CD4-positive, CD25-positive, alpha-beta regulatory T cell (primary cell): ENCODE results near the gene KCNIP1. TPM values are rescaled to one million over a fixed set of nuclear protein-coding genes. Genes with fewer than 3 reads are reported as not detected.

Experiments
- ATAC-seq, 2 donors: fragments of 150-1000 bp; cut with Tn5 transposase; one replicate each; pipeline ENCODE4 v1.10.0; 2021; ENCODE audit warnings: low read depth in 2 of 2, moderate number of reproducible peaks in 2 of 2, moderate library complexity in 1 of 2
- DNase-seq, 3 donors: peaks; one replicate each; pipeline versions ENCODE4 v3.0.0 to v3.0.0-alpha.2; 2012 to 2022; ENCODE audit warnings: mixed read lengths in 1 of 3
- H3K27ac ChIP-seq: one replicate; pipeline ENCODE4 v1.7.0; 2013; ENCODE audit warnings: mild to moderate bottlenecking, low read length; ENCODE audit not compliant: insufficient read depth, poor library complexity, severe bottlenecking
- H3K27me3 ChIP-seq: one replicate; pipeline ENCODE4 v1.7.0; 2013; ENCODE audit warnings: low read length; ENCODE audit not compliant: control insufficient read depth, insufficient read depth
- H3K36me3 ChIP-seq: one replicate; pipeline ENCODE4 v1.7.0; 2013; ENCODE audit warnings: mild to moderate bottlenecking, low read length, moderate library complexity; ENCODE audit not compliant: control insufficient read depth, insufficient read depth
- H3K4me1 ChIP-seq: 2 replicates; pipeline ENCODE4 v1.7.0; 2013; ENCODE audit warnings: mild to moderate bottlenecking, low read length; ENCODE audit not compliant: insufficient read depth, control insufficient read depth, poor library complexity, severe bottlenecking
- H3K4me3 ChIP-seq: one replicate; pipeline ENCODE4 v1.7.0; 2013; ENCODE audit warnings: low read depth, mild to moderate bottlenecking, low read length, moderate library complexity
- H3K9me3 ChIP-seq, 2 experiments: 1 replicate in 1 of 2; 2 replicates in 1 of 2; pipeline ENCODE4 v1.7.0; 2013; ENCODE audit warnings: low read length in 2 of 2, mild to moderate bottlenecking in 1 of 2, moderate library complexity in 1 of 2; ENCODE audit not compliant: control insufficient read depth in 2 of 2
- H3K27ac Mint-ChIP-seq, 3 donors: one replicate each; pipeline ENCODE4 v1.8.0; 2020 to 2022; ENCODE audit warnings: mild to moderate bottlenecking in 3 of 3, mixed read lengths in 3 of 3, moderate library complexity in 2 of 3
- H3K27me3 Mint-ChIP-seq: one replicate; pipeline ENCODE4 v1.8.0; 2022; ENCODE audit warnings: mild to moderate bottlenecking, mixed read lengths
- H3K36me3 Mint-ChIP-seq: one replicate; pipeline ENCODE4 v1.8.0; 2020; ENCODE audit warnings: mixed read lengths
- H3K4me1 Mint-ChIP-seq, 4 donors: one replicate each; pipeline ENCODE4 v1.8.0; 2020 to 2022; ENCODE audit warnings: mixed read lengths in 4 of 4, mild to moderate bottlenecking in 1 of 4
- H3K4me3 Mint-ChIP-seq, 4 donors: one replicate each; pipeline ENCODE4 v1.8.0; 2020 to 2022; ENCODE audit warnings: mild to moderate bottlenecking in 4 of 4, mixed read lengths in 4 of 4, moderate library complexity in 3 of 4
- H3K9me3 Mint-ChIP-seq, 7 donors: one replicate each; pipeline ENCODE4 v1.8.0; 2020 to 2022; ENCODE audit warnings: mixed read lengths in 7 of 7, mild to moderate bottlenecking in 3 of 7, moderate library complexity in 2 of 7
- polyA plus RNA-seq, 4 donors: library from polyadenylated mRNA; unstranded; fragments of 300-500 nt; fragmentation: Illumina TruSeq; gene quantifications; one replicate each; pipeline ENCODE4 v1.2.3, GENCODE V29; 2021
- total RNA-seq: library from RNA; stranded (reverse); gene quantifications from one replicate; pipeline ENCODE4 v1.2.3, GENCODE V29; 2022

The KCNIP1 gene
- total and polyA plus RNA-seq, 5 donors from 2014 or later, result not detected

- Histone ChIP-seq H3K27me3 (no peaks in the 10 kb centered on the region), H3K4me1 (no peaks in the 10 kb centered on the region), H3K36me3 (no peaks in the 10 kb centered on the region), H3K4me3 (no peak overlapping the region), H3K9me3 (no peaks in the 10 kb centered on the region), H3K27ac (no peak overlapping the region)
- DNase-seq, result no peak
- Mint-ChIP-seq H3K27me3 (peaks cover 4% of the 10 kb centered on the region), H3K36me3 (no peaks in the 10 kb centered on the region), H3K4me1 (peaks cover 0 to 2% (median 0%) of the 10 kb centered on the region in 4 donors), H3K27ac (no peak overlapping the region), H3K4me3 (no peak overlapping the region), H3K9me3 (no peaks in the 10 kb centered on the region)
- no peak for ATAC-seq
Observed at GRCh38 chr5:170534177-170534576, 30.4 kb downstream of the KCNIP1 start.

DNA sequence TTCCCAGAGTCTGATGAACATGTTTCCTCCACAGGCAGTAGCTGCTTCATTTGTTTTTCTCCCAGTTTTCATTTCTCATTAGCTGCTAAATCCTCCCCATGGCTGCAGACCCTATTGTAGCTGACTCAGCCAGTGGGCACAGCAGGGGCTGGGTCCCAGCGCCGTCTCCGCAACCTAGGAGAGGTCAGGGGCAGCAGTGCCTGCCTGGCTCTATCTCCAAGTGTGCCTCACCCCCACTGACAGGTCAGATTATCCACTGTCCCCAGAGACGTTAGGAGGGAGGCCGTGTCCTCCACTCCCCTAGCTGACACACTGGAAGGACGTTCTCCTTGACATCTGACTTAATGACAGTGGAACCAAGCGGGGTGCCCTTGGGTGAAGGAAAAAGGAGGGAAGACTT, 31.1 kb downstream of the KCNIP1 start:
- Histone ChIP-seq H3K36me3 (no peaks in the 10 kb centered on the region), H3K4me3 (no peak overlapping the region), H3K27ac (no peak overlapping the region), H3K27me3 (no peaks in the 10 kb centered on the region), H3K4me1 (no peaks in the 10 kb centered on the region), H3K9me3 (no peaks in the 10 kb centered on the region)
- no peak for DNase-seq
- no peak overlapping the region for H3K4me3 Mint-ChIP-seq
- peaks cover 0 to 2% (median 0%) of the 10 kb centered on the region in 4 donors for H3K4me1 Mint-ChIP-seq
- H3K9me3 Mint-ChIP-seq, result no peaks in the 10 kb centered on the region
- no peak for ATAC-seq
- H3K36me3 Mint-ChIP-seq, result no peaks in the 10 kb centered on the region
- H3K27ac Mint-ChIP-seq, result no peak overlapping the region
- H3K27me3 Mint-ChIP-seq, result peaks cover 4% of the 10 kb centered on the region

DNA sequence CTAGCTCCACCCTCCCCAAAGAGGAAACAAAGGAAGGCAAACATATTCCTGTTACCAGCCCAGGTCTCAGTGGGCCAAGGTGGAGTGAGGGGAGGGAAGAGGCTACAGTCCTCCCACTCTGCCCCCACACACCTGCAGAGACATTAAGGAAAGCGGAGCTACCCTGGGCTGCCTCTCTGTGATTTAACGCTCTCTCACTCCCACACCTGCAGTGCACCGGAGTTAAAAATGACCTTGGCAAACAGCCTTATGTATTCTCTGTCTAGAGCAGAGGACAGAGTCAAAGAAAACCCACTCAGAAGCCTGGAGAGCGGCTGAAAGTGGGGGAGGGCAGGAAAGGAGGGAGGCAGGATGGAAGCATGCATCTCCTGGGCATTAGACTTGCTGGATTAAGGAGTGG, 32.7 kb downstream of the KCNIP1 start:
- DNase-seq (no peak), ATAC-seq (no peak)
- Mint-ChIP-seq H3K4me3 (no peak overlapping the region), H3K27me3 (peaks cover 4% of the 10 kb centered on the region), H3K27ac (no peak overlapping the region), H3K4me1 (peaks cover 0 to 2% (median 0%) of the 10 kb centered on the region in 4 donors), H3K9me3 (no peaks in the 10 kb centered on the region), H3K36me3 (no peaks in the 10 kb centered on the region)
- H3K9me3 ChIP-seq, result no peaks in the 10 kb centered on the region
- H3K27me3 ChIP-seq, result no peaks in the 10 kb centered on the region
- H3K36me3 ChIP-seq, result no peaks in the 10 kb centered on the region
- H3K27ac ChIP-seq, result no peak overlapping the region
- H3K4me3 ChIP-seq, result no peak overlapping the region
- no peaks in the 10 kb centered on the region for H3K4me1 ChIP-seq

DNA sequence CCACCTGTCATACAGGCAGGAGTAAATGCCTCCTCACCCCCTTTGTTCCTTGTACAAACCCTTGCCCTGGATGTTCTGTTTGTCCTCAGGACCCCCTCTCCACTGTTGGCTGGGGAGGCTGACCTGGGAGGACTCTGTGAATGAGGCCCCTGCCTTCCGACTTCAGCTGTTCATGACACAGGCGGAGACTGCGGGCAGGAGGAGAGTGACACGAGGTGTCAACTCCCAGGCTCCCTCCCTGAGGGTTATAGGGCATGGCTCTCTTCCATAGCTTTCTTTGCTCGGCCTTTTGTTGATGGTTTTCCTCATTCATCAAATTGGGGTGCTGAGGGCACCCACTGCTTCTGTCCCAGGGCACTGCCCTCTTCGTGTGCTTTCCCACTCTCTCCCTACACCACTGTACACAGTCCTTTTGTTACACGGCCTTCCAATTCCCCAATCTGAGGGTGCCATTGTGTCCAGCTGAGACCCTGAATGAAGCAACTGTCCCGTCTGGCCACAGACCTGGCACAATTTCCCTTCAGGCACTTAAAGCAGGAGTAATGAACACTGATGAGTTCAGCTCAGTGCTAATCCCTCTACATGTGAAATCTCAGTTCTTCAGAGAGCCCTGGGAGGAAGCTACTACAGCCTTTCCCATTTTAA, 33.8 kb downstream of the KCNIP1 start:
- no peak for ATAC-seq
- Mint-ChIP-seq H3K36me3 (no peaks in the 10 kb centered on the region), H3K27ac (no peak overlapping the region), H3K27me3 (peaks cover 10% of the 10 kb centered on the region), H3K4me3 (no peak overlapping the region), H3K9me3 (no peaks in the 10 kb centered on the region), H3K4me1 (peaks cover 0 to 2% (median 0%) of the 10 kb centered on the region in 4 donors)
- H3K27ac ChIP-seq, result no peak overlapping the region
- no peaks in the 10 kb centered on the region for H3K4me1 ChIP-seq
- no peaks in the 10 kb centered on the region for H3K27me3 ChIP-seq
- H3K4me3 ChIP-seq, result no peak overlapping the region
- H3K36me3 ChIP-seq, result no peaks in the 10 kb centered on the region
- H3K9me3 ChIP-seq, result no peaks in the 10 kb centered on the region
- no peak for DNase-seq

DNA sequence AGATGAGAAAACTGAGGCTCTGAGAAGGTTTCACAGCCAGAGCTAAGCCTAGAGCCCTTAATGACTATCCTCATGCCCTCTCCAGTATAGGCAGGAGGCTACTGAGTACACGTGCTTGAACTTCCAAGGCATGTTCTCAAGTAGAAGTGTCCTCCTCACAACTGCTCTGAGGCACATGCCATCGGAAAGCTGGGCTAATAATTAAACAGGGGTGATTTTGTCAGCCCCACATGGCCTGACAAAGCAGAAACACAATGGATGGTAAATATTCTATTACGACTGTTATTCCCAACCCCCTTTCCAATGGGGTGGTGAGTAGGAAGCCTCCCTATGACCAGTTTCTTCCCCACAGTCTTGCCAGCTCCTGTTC, 34.3 kb downstream of the KCNIP1 start:
- Histone ChIP-seq H3K4me1 (no peaks in the 10 kb centered on the region), H3K9me3 (no peaks in the 10 kb centered on the region), H3K36me3 (no peaks in the 10 kb centered on the region), H3K4me3 (no peak overlapping the region), H3K27ac (no peak overlapping the region), H3K27me3 (no peaks in the 10 kb centered on the region)
- DNase-seq, result no peak
- peaks cover 7% of the 10 kb centered on the region for H3K27me3 Mint-ChIP-seq
- peaks cover 0 to 3% (median 0%) of the 10 kb centered on the region in 7 donors for H3K9me3 Mint-ChIP-seq
- peaks cover 0 to 2% (median 0%) of the 10 kb centered on the region in 4 donors for H3K4me1 Mint-ChIP-seq
- H3K36me3 Mint-ChIP-seq, result no peaks in the 10 kb centered on the region
- no peak for ATAC-seq
- H3K4me3 Mint-ChIP-seq, result no peak overlapping the region
- H3K27ac Mint-ChIP-seq, result no peak overlapping the region

DNA sequence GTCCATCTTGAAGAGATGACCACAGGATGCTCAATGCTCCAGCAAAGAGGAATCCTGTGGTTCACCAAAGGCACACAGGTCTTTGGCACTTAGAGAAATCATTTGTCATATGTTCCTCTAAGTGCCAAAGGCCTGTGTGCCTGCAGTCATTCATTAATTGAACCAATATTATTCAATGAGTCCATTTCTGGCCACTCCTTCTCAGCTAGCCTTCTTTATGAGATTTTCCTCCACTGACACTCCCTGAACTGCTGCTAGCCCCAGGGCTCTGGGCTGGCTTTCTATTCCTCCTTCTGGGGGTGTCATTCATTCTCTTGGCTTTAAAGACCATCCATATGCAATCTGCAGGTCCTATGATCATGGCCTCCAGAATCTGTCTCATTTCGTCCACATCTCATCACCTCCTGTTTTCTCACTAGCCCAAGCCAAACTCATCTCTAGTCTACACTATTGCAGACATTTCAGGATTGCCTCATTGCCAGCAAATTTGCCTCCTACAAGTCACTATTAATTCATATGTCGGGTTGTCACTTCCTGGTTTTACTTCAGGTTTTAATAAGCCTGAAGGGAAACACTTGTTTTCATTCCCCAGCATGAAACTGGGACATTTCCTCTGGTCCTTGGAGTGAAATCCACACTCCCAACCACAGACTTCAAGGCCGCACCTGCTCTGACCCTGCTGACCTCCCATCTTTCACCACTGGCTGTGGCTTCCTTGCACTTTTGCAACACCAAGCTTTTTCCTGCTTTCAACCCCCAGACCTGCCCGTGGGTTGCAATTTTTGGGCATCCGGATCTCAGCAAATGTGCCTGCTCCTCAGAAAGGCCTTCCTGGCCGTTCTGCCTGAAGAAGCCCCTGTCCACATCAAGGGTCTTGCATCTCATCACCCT, 35.1 kb downstream of the KCNIP1 start:
- Mint-ChIP-seq H3K4me1 (peaks cover 0 to 2% (median 0%) of the 10 kb centered on the region in 4 donors), H3K27ac (no peak overlapping the region), H3K27me3 (peaks cover 10% of the 10 kb centered on the region), H3K36me3 (no peaks in the 10 kb centered on the region), H3K9me3 (peaks cover 0 to 3% (median 0%) of the 10 kb centered on the region in 7 donors), H3K4me3 (no peak overlapping the region)
- no peak overlapping the region for H3K27ac ChIP-seq
- no peaks in the 10 kb centered on the region for H3K36me3 ChIP-seq
- no peak overlapping the region for H3K4me3 ChIP-seq
- DNase-seq (no peak), ATAC-seq (no peak)
- no peaks in the 10 kb centered on the region for H3K9me3 ChIP-seq
- no peaks in the 10 kb centered on the region for H3K27me3 ChIP-seq
- H3K4me1 ChIP-seq, result no peaks in the 10 kb centered on the region

DNA sequence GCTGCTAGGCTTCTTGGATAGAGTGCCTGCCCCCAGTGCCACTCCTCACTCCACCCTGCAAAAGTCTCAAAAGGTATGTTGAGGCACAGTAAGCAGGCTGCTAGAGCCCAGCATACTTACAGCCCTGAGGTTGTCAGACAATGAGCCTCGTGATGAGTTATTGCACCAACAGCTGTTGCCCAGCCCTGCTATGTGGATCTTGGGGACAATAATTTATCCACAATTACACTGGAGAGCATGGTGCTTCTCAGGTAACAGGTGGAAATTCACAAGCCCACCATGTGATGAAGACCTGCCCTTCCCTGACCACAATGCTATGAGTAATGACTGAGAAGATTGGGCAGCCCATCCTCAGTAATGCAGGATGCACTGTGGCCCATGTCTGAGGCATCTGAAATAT, 36.5 kb downstream of the KCNIP1 start:
- H3K4me1 ChIP-seq, result no peaks in the 10 kb centered on the region
- ATAC-seq, result no peak
- no peaks in the 10 kb centered on the region for H3K4me1 Mint-ChIP-seq
- peaks cover 17% of the 10 kb centered on the region for H3K27me3 Mint-ChIP-seq
- H3K27ac ChIP-seq, result no peak overlapping the region
- peaks cover 0 to 6% (median 3%) of the 10 kb centered on the region in 7 donors for H3K9me3 Mint-ChIP-seq
- no peak for DNase-seq
- H3K4me3 ChIP-seq, result no peak overlapping the region
- peaks cover 1% of the 10 kb centered on the region for H3K27me3 ChIP-seq
- H3K36me3 ChIP-seq, result no peaks in the 10 kb centered on the region
- peaks cover 2 to 4% of the 10 kb centered on the region in 2 experiments for H3K9me3 ChIP-seq
- H3K27ac Mint-ChIP-seq, result no peak overlapping the region
- no peaks in the 10 kb centered on the region for H3K36me3 Mint-ChIP-seq
- no peak overlapping the region for H3K4me3 Mint-ChIP-seq
